GM15510 (cell line): ENCODE data around the gene ATPAF2.
A peak's percentile ranks its signal among the peaks of the same experiment; 100 is the strongest.

Experiments used
- POLR2A ChIP-seq: IDR thresholded peaks from 3 replicates; pipeline ENCODE4 v1.6.1; 2011; ENCODE audit warnings: borderline replicate concordance; ENCODE audit not compliant: insufficient read length; ENCODE audit errors: extremely low read depth

The ATPAF2 gene

DNA sequence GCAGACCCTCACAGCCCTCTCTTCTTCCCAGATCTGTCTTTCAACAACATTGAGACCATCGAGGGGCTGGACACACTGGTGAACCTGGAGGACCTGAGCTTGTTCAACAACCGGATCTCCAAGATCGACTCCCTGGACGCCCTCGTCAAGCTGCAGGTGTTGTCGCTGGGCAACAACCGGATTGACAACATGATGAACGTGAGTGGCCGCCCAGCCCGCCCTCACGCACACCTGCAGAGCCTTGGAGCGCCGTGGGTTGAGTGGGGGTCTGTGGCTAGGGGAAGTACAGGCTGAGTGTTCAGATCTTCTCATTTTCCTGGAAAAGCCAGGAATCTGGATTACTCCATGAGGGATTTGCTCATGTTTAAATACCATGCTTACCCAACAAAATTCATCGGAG is 51.1 kb downstream of the ATPAF2 start:
- no peak for TF ChIP-seq POLR2A

DNA sequence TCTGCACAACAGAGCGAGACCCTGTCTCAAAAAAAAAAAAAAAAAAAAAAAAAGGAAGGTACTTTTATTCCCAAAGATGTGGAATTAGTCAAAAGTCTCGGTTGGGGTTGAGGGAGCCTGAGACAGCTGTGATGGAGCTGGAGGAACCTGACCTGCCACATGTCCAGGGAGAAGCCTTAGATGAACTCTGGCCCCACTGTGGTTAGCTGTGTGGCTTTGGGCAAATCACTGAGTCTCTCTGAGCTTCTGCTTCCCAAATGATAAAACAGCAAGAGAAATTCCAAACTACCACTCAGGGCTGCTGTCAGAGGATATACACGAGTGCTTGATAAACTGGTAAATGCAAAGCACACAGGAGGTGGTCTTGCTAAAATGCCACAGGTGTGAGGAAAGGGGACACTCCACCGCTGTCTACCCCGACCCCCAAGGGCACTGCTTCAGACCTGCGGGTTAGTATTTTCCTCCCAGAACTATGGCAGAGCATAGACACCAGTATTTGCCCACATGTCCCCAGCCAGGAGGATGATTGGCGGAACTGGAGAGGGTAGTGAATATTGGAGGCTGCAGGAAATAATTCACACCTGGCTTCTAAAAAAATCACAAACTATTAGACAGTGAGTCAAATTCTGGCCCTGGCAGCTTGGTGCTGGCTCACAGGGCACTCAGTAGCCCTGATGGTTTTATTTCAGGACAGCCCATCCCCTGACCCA is 51.6 kb downstream of the ATPAF2 start:
- no peak for TF ChIP-seq POLR2A

DNA sequence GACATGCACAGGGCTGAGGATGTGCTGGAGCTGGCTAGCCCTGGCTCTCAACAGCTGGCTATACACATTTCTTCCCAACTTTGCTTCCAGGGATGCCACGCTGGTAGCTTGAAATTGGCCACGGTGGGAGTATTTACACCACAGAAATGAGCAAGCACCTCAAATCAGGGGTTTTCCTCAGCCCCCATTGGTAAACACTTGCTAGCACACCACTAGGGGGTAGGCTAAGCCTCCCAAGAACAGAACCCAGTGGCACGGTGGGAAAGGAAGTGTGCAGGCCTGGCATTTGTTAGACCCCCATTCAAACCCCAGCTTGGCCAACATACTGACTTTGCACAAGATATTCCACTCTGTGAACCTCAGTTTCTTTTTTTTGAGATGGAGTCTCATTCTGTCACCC is 53.4 kb downstream of the ATPAF2 start:
- TF ChIP-seq POLR2A: no peak

DNA sequence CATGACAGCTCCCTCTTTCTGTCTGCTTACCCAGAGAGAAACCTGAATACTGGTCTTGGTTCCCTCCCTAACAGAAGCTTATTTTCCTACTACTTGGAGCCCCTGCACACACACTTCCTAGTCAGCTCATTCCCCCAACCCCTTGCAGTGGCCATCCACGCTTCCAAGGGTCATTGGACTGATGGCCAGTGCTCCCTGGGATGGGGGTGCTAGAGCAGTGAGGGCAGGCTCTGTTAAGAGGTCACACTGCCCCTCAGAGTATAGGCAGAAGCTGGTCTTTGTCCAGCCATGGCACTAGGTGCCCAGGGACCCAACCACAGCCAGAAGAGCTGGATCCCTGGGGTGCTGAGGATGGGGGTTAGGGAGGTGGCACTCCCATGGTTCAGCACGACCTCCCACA is 53.8 kb downstream of the ATPAF2 start:
- no peak for TF ChIP-seq POLR2A

DNA sequence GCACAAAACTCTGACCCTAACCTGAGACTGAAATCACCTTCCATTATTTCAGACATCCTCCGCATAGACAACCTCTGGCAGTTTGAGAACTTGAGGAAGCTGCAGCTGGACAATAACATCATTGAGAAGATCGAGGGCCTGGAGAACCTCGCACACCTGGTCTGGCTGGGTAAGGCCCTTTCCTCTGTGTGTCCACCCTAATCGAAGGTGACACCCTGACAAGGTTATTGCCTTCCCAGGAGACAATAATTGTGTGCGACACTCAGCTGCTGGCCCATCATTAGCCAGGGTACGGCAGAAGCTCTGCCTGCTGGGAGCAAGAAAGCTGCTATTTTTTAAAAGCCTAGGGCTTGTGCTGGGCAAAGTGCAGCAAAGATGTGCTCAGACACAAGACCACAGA is 55.2 kb downstream of the ATPAF2 start:
- no peak for TF ChIP-seq POLR2A

DNA sequence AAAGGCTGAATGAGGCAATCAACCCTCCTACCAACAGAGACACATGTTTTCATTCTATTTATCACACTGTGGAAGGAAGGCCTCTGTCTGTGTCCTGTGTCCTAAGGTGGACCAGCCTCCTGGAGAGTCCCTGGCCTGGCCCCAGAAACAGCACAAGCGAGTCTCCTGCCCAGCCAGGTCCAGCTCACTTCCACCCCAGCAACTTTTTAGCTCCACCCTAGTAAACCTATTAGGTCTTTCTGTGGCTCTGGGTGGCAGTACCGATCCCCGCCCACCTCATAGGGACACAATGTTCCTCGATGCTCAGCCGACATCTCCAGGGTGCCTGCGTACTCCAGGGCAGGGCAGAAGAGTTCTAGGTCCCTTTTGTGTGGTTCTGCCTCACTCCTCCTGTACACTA is 55.6 kb downstream of the ATPAF2 start:
- TF ChIP-seq POLR2A: no peak

DNA sequence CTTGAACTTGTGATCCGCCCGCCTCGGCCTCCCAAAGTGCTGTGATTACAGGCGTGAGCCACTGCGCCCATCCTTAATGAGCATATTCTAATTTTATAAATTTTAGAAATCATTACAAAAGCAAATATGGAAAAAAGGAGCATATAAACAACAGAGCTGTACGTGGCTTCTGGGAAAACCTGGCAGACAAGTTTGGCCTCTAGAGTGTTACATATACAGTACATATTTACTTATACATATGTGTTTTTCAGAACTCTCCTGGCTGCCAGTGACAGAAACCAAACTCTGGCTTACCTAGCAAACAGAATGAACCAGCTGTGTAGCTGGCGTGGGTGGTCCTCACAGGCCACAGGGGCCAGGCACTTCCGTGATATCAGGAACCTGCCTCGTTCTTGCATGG is 56.2 kb downstream of the ATPAF2 start:
- TF ChIP-seq POLR2A: no peak

DNA sequence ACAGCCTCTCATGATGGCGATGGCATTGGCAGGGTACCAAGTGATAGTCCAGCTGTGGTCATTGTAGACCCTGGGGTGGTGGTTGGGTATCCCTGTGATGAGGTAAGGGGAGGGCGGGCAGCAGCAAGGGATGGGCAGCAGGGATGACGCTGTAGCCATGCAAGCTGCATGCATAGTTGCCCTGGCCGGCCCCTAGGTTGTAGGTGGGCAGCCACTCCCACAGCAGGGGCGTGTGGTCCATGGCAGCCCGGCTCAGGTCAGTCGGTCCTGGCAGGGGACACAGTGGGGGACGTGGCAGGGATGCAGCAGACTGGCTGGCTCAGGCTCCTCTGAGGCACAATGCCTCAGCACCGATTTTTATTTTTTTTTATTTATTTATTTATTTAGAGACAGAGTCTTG is 57.6 kb downstream of the ATPAF2 start:
- TF ChIP-seq POLR2A: no peak

DNA sequence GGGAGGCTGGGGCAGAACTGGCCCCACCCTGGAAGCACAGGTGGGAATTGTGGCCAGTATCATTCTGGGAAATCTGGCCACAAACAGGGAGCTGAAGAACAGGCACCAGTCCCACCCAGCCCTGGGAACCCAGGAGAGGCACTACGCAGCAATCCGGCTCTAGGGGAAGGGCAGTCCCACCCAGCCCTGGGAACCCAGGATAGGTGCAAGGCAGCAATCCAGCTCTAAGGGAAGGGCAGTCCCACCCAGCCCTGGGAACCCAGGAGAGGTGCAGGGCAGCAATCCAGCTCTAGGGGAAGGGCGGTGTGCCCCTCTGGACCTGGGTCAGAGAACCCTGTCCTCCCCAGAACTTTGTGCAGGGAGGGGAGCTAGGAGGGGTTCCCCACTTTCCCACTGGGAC is 59.2 kb downstream of the ATPAF2 start:
- no peak for TF ChIP-seq POLR2A

DNA sequence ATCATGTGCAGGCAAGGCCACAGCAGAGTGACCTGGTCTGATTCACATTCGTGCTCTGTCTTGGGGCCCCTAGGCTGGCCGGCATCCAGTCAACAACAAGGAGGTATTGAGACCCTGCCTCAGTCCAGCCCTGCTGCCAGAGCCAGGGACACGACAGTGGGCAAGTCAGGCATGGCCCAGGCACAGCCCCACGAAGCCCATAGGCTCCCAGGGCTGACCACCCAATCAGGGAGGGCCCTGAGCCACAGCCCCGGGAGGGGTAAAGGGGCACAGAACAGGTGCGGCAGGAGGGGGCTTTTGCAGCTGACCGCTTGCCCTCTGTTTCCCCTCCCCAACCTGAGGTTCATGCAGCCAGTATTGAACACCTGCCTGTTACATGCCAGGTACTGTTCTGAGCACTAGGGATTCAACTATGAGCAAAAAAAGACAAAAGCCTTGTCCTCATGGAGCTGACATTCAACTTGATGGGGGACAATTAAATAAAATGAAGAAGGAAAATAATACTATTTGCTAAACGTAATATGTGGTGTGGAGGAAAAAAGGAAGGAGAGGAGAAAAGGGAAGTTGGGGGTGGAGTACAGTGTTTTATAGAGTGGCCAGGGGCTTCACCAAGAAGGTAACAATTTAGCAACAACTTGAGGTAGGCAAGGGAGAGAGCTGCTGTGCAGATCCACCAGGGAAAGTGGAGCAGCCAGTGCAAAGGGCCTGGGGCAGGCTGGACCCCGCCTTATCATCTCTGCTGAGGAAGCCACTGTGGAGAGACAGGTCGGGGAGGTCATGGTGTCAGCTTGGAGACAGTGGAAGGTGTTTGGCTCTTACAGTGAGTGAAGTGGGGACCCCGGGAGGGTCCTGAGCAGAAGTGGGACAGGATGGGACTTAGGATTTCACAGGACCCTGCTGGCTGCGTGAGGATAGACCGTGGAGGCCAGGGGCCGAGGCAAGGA is 60.2 kb downstream of the ATPAF2 start:
- no peak for TF ChIP-seq POLR2A

DNA sequence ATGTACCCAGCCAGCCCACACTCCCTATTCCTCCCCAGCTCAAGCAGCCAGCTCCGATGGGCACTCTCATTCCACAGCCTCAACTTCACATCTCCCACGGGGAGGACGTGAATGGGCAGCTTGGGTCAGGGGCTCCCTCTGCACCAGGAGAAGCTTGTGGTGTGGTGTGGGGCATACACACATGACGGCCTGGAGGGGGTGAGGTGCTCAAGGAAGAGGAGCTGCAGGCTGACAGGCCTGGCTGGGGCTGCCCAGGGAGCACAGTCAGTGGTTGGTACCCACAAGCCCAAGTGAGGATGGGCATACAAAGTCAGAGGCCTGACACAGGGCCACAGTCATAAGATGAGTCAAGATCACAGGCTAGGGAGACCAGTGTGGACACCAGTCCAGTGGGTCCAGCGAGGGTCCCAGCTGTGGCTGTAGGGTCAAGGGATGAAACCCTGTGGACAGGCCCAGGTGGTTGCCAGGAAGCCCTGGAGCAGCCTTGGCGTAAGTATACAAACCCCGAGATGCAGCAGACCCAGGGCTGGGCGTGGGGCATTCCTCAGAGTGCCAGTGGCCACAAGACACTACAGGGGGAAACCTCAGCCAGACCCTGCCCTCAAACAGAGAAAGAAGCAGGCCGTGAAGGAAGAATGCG is 61.9 kb downstream of the ATPAF2 start:
- no peak for TF ChIP-seq POLR2A

DNA sequence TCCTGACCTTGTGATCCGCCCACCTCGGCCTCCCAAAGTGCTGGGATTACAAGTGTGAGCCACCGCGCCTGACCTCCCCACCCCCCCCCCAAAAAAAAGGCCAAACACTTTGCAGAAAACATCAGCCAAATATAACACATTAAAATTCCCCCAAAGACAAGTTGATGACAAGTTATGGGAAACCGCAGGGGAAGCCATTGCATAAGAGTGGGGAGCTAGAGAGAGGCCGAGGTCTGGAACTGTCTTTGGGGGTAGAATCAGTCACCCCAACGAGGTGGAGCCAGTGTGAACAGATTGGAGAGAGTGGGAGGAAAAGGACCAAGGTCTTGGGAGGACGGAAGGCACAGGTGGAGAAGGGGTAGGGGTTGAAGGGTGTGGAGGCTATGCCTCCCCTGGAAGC is 63.5 kb downstream of the ATPAF2 start:
- TF ChIP-seq POLR2A: no peak

DNA sequence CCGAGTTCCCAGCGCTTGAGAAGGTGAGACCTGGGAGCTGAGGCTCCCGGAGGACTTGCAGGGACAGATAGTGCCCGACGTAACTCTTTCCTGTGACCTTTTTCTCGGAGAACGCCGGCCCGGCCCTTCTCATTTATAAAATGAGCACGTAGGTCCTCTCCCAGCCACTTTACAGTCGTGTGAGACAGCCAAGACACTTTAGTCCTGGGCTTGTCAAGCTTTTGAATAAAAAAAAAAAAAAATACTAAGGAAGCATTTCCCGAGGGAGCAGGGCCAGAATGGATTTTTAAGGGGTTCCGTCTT is 66.1 kb downstream of the ATPAF2 start:
- TF ChIP-seq POLR2A: no peak

DNA sequence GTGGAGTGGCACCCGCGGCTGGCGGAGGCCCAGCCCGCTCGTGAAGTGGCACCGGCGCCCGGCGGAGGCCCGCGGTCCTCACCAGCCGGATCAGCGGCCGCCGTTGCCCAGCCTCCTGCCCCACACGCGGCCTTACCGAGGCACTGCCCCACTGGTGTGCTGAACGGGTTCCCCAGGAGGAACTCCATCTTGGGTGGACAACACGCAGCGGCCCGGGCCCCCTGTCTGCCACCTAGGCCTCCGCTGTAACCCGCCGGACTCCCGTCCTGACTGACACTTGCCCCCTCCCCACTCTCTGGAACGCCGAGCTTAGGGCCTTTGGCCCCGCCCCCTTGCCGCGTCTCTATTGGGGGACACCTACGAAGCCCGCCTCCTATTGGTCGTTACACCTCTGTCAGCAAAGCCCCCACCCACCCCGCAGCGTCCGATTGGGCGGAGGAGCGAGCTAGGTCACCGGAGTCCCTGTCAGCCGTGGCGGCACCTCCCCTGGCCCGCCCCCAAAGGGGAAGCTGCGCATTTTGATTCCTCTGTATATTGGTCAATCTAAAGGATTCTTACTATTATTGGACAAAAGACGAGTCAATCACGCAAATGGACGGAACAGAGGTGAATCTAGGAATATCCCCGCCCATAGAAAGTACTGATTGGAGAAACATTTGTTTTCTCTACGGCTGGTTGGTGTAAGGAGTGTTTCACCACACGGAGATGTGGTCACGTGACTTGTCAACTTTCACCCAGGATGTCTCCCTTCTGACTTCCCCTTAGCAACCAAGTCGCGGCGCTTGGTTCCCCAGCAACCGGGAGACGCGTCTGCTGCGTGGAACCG is 66.6 kb downstream of the ATPAF2 start, which contains the start of the genes DRC3 and TOM1L2:
Gene DRC3 (plus strand): TSS at position 737 of the 826 bp plus-strand sequence. CDS start 4,737 bp downstream, outside the sequence.
Gene TOM1L2 (minus strand): TSS at position 275 of the 826 bp plus-strand sequence. CDS start 87 bp downstream, at position 188.
- peak; percentile 53 for TF ChIP-seq POLR2A
